SK-N-SH (cell line): ENCODE measurements around the gene NCKAP5. TPM values are rescaled to one million over a fixed set of nuclear protein-coding genes. Genes with fewer than 3 reads are reported as not detected.

Source experiments
- CTCF ChIA-PET: fragments of 300-600, 350-600 bp; formaldehyde crosslinking; extraction: SDS; loops from one replicate; lab custom pipeline; 2021; lab: Yijun Ruan, JAX
- POLR2A ChIA-PET: fragments of 350-600 bp; sonication (Branson Sonifier 250); formaldehyde crosslinking; extraction: SDS; loops from one replicate; lab custom pipeline; 2020; ENCODE audit warnings: antibody characterized with exemption, inconsistent platforms; lab: Yijun Ruan, JAX
- DNase-seq: peaks from one replicate; pipeline ENCODE4 v3.0.0; 2012
- H2AFZ ChIP-seq: fragments of 200-600 bp; sonication (generic); 2 replicates; pipeline ENCODE4 v1.8.1; 2016; ENCODE audit warnings: antibody characterized with exemption, mild to moderate bottlenecking, low read depth
- H3F3A ChIP-seq: fragments of 200-600 bp; sonication (generic); replicated peaks from 2 replicates; pipeline ENCODE3; 2016; ENCODE audit warnings: antibody characterized with exemption, mild to moderate bottlenecking; ENCODE audit not compliant: insufficient read depth
- H3K27ac ChIP-seq, 2 experiments: fragments of 200-500 bp in 1 of 2; fragments of 200-600 bp in 1 of 2; sonication (Bioruptor generic) in 1 of 2; sonication (generic), shearing (Covaris generic) in 1 of 2; 2 replicates each; pipeline versions ENCODE4 v1.5.1 to v1.6.1; 2014 to 2016; ENCODE audit warnings: low read depth in 2 of 2, inconsistent platforms in 1 of 2, low read length in 1 of 2, mild to moderate bottlenecking in 1 of 2, mixed read lengths in 1 of 2
- H3K27me3 ChIP-seq: fragments of 200-600 bp; sonication (generic), shearing (Covaris generic); 2 replicates; pipeline ENCODE4 v1.6.1; 2016; ENCODE audit warnings: mixed run types; ENCODE audit not compliant: insufficient read depth
- H3K36me3 ChIP-seq, 2 experiments: fragments of 200-500 bp in 1 of 2; fragments of 200-600 bp in 1 of 2; sonication (Bioruptor generic) in 1 of 2; sonication (generic) in 1 of 2; replicated peaks in 1 of 2; 2 replicates each; pipeline versions ENCODE3 to v1.5.1; 2014 to 2016; ENCODE audit warnings: low read length in 1 of 2, mild to moderate bottlenecking in 1 of 2; ENCODE audit not compliant: insufficient read depth in 2 of 2, control insufficient read depth in 1 of 2
- H3K4me1 ChIP-seq, 2 experiments: fragments of 200-500 bp in 1 of 2; fragments of 200-600 bp in 1 of 2; sonication (Bioruptor generic) in 1 of 2; sonication (generic), shearing (Covaris generic) in 1 of 2; 2 replicates each; pipeline versions ENCODE4 v1.5.1 to v1.6.1; 2014 to 2016; ENCODE audit warnings: low read depth in 1 of 2, low read length in 1 of 2, mixed run types in 1 of 2; ENCODE audit not compliant: insufficient read depth in 2 of 2, control insufficient read depth in 1 of 2
- H3K4me2 ChIP-seq: fragments of 200-600 bp; sonication (generic), shearing (Covaris generic); 2 replicates; pipeline ENCODE4 v1.6.1; 2017; ENCODE audit warnings: mixed run types
- H3K4me3 ChIP-seq, 2 experiments: fragments of 200-500 bp in 1 of 2; fragments of 200-600 bp in 1 of 2; sonication (Bioruptor generic) in 1 of 2; sonication (generic), shearing (Covaris generic) in 1 of 2; 2 replicates each; pipeline versions ENCODE4 v1.5.1 to v1.8.1; 2014 to 2016; ENCODE audit warnings: low read depth in 2 of 2, inconsistent platforms in 1 of 2, low read length in 1 of 2, mild to moderate bottlenecking in 1 of 2, mixed read lengths in 1 of 2, moderate library complexity in 1 of 2
- H3K79me2 ChIP-seq: fragments of 200-600 bp; sonication (generic); 2 replicates; pipeline ENCODE4 v1.8.1; 2017; ENCODE audit warnings: mild to moderate bottlenecking; ENCODE audit not compliant: insufficient read depth
- H3K9ac ChIP-seq: fragments of 200-600 bp; sonication (generic); 2 replicates; pipeline ENCODE4 v1.6.1; 2017; ENCODE audit warnings: mixed run types
- H3K9me2 ChIP-seq: fragments of 200-600 bp; sonication (generic); 2 replicates; pipeline ENCODE4 v1.6.1; 2017; ENCODE audit warnings: mixed run types
- H3K9me3 ChIP-seq: fragments of 200-600 bp; sonication (generic); 2 replicates; pipeline ENCODE4 v1.6.1; 2017; ENCODE audit warnings: mixed run types, mild to moderate bottlenecking, moderate library complexity
- H4K20me1 ChIP-seq: fragments of 200-600 bp; sonication (generic); 2 replicates; pipeline ENCODE4 v1.6.1; 2017; ENCODE audit warnings: mild to moderate bottlenecking, mixed run types; ENCODE audit not compliant: insufficient read depth
- ELF1 ChIP-seq: IDR thresholded peaks from 2 replicates; pipeline ENCODE4 v1.4.0; 2012
- GATA2 ChIP-seq: sonication (generic); formaldehyde crosslinking; IDR thresholded peaks from 2 replicates; pipeline ENCODE4 v1.5.0; 2020; ENCODE audit warnings: mild to moderate bottlenecking, missing genetic modification reagents
- NRF1 ChIP-seq: IDR thresholded peaks from 2 replicates; pipeline ENCODE4 v1.6.1; 2012; ENCODE audit warnings: low read depth, mild to moderate bottlenecking, low read length
- PBX3 ChIP-seq: IDR thresholded peaks from 2 replicates; pipeline ENCODE4; 2012
- POLR2AphosphoS5 ChIP-seq: IDR thresholded peaks from 2 replicates; pipeline ENCODE4 v1.6.1; 2012; ENCODE audit warnings: low read depth, low read length
- RFX5 ChIP-seq: IDR thresholded peaks from 2 replicates; pipeline ENCODE4 v1.6.1; 2012; ENCODE audit warnings: mild to moderate bottlenecking, improper control_type of control experiment, low read length
- RXRA ChIP-seq: IDR thresholded peaks from 2 replicates; pipeline ENCODE4 v1.4.0; 2012; ENCODE audit warnings: low read depth, mild to moderate bottlenecking, borderline replicate concordance
- TAF1 ChIP-seq: IDR thresholded peaks from 2 replicates; pipeline ENCODE4 v1.6.1; 2012; ENCODE audit warnings: low read depth, mild to moderate bottlenecking, low read length, moderate library complexity, borderline replicate concordance
- TEAD4 ChIP-seq: IDR thresholded peaks from 2 replicates; pipeline ENCODE4 v1.4.0; 2012; ENCODE audit warnings: mild to moderate bottlenecking, borderline replicate concordance; ENCODE audit not compliant: insufficient read depth
- WGBS: methylation state at CpG from one replicate; pipeline ENCODE4 v1.1.6; 2017; ENCODE audit warnings: low lambda C conversion rate; 5-methylcytosine and 5-hydroxymethylcytosine counted together
- polyA plus RNA-seq, 3 experiments: library from polyadenylated mRNA; depleted of rRNA; stranded (reverse); fragments of >200 nt; gene quantifications; 2 replicates each; pipeline ENCODE4 v1.2.3, GENCODE V29; 2012
- TF ChIP-seq, protein P1 (sequence below): IDR thresholded peaks from 2 replicates; pipeline ENCODE4 v1.4.0; 2012; ENCODE audit warnings: low read depth, borderline replicate concordance
- TF ChIP-seq, protein P2 (sequence below): fragments of 200-600 bp; sonication (generic); IDR thresholded peaks from 2 replicates; pipeline ENCODE4 v1.6.1; 2017; ENCODE audit warnings: antibody characterized with exemption, mild to moderate bottlenecking, moderate library complexity
- TF ChIP-seq, protein P3 (sequence below): fragments of 150-350 bp; IDR thresholded peaks from 2 replicates; pipeline ENCODE4 v1.6.1; 2017; ENCODE audit warnings: antibody characterized with exemption, low read length, low read depth, borderline replicate concordance

Gene NCKAP5
- polyA plus RNA-seq, 1 of the 3 experiments (the other 2 are of a cell fraction) = 0.02 TPM

DNA sequence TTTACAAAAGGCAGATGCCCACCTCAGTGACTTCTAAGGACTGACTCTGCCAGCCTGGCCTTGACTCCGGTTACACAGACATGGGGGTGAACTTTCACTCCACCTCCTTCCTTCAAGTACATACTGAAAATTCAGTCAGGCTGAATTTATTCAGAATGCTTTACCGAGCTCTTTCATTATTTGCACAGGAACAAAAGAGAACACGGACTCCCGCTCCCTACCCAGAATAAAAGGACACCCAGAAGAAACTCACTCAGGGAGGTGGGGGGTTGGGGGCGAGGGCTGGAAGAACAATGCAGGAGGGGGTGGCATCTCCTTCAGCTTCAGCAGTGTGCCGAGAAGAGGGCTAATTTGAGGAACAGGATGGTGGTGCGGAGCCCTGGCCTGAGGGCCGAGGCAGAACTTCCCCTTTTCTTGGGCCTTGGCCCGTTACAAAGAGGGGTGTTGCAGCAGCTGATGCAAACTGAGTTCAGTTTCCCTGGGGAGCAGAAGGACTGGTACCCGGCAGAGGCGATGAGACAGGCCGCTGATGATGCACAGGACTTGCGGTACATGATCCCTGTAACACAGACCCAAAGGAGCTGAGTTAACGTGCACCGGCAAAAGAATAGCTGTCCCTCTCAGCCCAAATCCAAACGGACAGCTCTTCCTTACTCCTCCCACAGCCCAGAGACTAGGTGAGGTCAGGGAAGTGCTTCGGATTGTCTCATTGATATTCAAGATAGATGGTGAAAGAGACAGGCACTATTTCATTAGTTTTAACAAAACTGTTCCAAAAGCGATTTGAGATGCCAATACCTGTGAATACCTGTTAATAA, 922.3 kb downstream of the NCKAP5 start:
- Histone ChIP-seq H3K27ac (no peak overlapping the region), H3K4me3 (no peak overlapping the region), H3K27me3 (no peaks in the 10 kb centered on the region), H3K9me3 (no peaks in the 10 kb centered on the region), H4K20me1 (no peaks in the 10 kb centered on the region), H3K4me2 (no peak overlapping the region), H3K9me2 (no peaks in the 10 kb centered on the region), H3K9ac (no peak overlapping the region), H2AFZ (no peak overlapping the region), H3K4me1 (no peaks in the 10 kb centered on the region; a peak in 1 of 4 replicates), H3K79me2 (0 out of 2 replicates have a peak, but pooled peaks cover 8% of the 10 kb centered on the region), H3F3A (peaks cover 7% of the 10 kb centered on the region), H3K36me3 (no peaks in the 10 kb centered on the region)
- POLR2A ChIA-PET = no interaction called here
- DNase-seq = no peak
- CTCF ChIA-PET = interaction anchor here (0.7 to 1.2 kb wide), 5 partner anchors 23 to 527 kb away, joined by 3 to 5 read pairs (median 4); no protein-coding TSS in a partner anchor
- TF ChIP-seq TEAD4 (no peak), GATA2 (CRISPR knock-in tag) (no peak), RFX5 (no peak), PBX3 (no peak), RXRA (no peak), POLR2AphosphoS5 (no peak), NRF1 (no peak), ELF1 (no peak), TAF1 (no peak)
- TF ChIP-seq, protein P1, sequence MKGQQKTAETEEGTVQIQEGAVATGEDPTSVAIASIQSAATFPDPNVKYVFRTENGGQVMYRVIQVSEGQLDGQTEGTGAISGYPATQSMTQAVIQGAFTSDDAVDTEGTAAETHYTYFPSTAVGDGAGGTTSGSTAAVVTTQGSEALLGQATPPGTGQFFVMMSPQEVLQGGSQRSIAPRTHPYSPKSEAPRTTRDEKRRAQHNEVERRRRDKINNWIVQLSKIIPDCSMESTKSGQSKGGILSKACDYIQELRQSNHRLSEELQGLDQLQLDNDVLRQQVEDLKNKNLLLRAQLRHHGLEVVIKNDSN = no peak
- TF ChIP-seq, protein P2, sequence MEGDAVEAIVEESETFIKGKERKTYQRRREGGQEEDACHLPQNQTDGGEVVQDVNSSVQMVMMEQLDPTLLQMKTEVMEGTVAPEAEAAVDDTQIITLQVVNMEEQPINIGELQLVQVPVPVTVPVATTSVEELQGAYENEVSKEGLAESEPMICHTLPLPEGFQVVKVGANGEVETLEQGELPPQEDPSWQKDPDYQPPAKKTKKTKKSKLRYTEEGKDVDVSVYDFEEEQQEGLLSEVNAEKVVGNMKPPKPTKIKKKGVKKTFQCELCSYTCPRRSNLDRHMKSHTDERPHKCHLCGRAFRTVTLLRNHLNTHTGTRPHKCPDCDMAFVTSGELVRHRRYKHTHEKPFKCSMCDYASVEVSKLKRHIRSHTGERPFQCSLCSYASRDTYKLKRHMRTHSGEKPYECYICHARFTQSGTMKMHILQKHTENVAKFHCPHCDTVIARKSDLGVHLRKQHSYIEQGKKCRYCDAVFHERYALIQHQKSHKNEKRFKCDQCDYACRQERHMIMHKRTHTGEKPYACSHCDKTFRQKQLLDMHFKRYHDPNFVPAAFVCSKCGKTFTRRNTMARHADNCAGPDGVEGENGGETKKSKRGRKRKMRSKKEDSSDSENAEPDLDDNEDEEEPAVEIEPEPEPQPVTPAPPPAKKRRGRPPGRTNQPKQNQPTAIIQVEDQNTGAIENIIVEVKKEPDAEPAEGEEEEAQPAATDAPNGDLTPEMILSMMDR = no peak
- TF ChIP-seq, protein P3, sequence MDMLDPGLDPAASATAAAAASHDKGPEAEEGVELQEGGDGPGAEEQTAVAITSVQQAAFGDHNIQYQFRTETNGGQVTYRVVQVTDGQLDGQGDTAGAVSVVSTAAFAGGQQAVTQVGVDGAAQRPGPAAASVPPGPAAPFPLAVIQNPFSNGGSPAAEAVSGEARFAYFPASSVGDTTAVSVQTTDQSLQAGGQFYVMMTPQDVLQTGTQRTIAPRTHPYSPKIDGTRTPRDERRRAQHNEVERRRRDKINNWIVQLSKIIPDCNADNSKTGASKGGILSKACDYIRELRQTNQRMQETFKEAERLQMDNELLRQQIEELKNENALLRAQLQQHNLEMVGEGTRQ = no peak
- 91% methylated on average over 17 of the region's 18 CpGs for WGBS
